Loucy (cell line): ENCODE data around the gene TJP2.

Source experiments
- H2AFZ ChIP-seq: fragments of 200-600 bp; sonication (generic); 2 replicates; pipeline ENCODE4 v1.6.0; 2016; ENCODE audit warnings: antibody characterized with exemption, mild to moderate bottlenecking, low read length, moderate library complexity
- H3F3A ChIP-seq: fragments of 200-600 bp; 2 replicates; pipeline ENCODE4 v1.6.0; 2016; ENCODE audit warnings: antibody characterized with exemption, low read depth, mild to moderate bottlenecking
- H3K27me3 ChIP-seq: fragments of 200-600 bp; sonication (generic); 2 replicates; pipeline ENCODE4 v1.6.1; 2014; ENCODE audit warnings: low read length, mild to moderate bottlenecking; ENCODE audit not compliant: insufficient read depth, poor library complexity, severe bottlenecking
- H3K36me3 ChIP-seq: fragments of 200-600 bp; sonication (generic); 2 replicates; pipeline ENCODE4 v1.6.1; 2016; ENCODE audit warnings: low read length; ENCODE audit not compliant: insufficient read depth
- H3K4me1 ChIP-seq: fragments of 200-600 bp; sonication (generic); 2 replicates; pipeline ENCODE4 v1.5.1; 2014; ENCODE audit warnings: low read length, mild to moderate bottlenecking; ENCODE audit not compliant: insufficient read depth, poor library complexity, severe bottlenecking
- H3K4me2 ChIP-seq: fragments of 200-600 bp; sonication (generic); 2 replicates; pipeline ENCODE4 v1.6.0; 2014; ENCODE audit warnings: antibody characterized with exemption, low read length, low read depth, mild to moderate bottlenecking; ENCODE audit not compliant: poor library complexity, severe bottlenecking
- H3K4me3 ChIP-seq: fragments of 200-600 bp; sonication (generic); 2 replicates; pipeline ENCODE4 v1.5.1; 2014; ENCODE audit warnings: low read length, mild to moderate bottlenecking, mixed read lengths; ENCODE audit not compliant: poor library complexity, severe bottlenecking
- H3K79me2 ChIP-seq: fragments of 200-600 bp; sonication (generic); 2 replicates; pipeline ENCODE4 v1.6.1; 2014; ENCODE audit warnings: low read length; ENCODE audit not compliant: insufficient read depth
- H3K9ac ChIP-seq: fragments of 200-600 bp; sonication (generic); 2 replicates; pipeline ENCODE4 v1.6.0; 2014; ENCODE audit warnings: mild to moderate bottlenecking, low read depth, low read length, moderate library complexity; ENCODE audit not compliant: poor library complexity, severe bottlenecking
- H3K9me2 ChIP-seq: fragments of 200-600 bp; sonication (generic); replicated peaks from 2 replicates; pipeline ENCODE4 v1.6.1; 2016; ENCODE audit warnings: low read depth, low read length, mixed read lengths
- H3K9me3 ChIP-seq: fragments of 200-600 bp; sonication (generic); 2 replicates; pipeline ENCODE4 v1.6.1; 2014; ENCODE audit warnings: mild to moderate bottlenecking, antibody characterized with exemption, low read length, low read depth; ENCODE audit not compliant: insufficient read depth
- H4K20me1 ChIP-seq: fragments of 200-600 bp; sonication (generic); 2 replicates; pipeline ENCODE4 v1.6.0; 2014; ENCODE audit warnings: antibody characterized with exemption, low read length, mild to moderate bottlenecking; ENCODE audit not compliant: insufficient read depth, poor library complexity, severe bottlenecking
- EZH2phosphoT487 ChIP-seq: fragments of 200-600 bp; IDR thresholded peaks from 2 replicates; pipeline ENCODE4 v1.6.1; 2018; ENCODE audit warnings: antibody characterized with exemption, mild to moderate bottlenecking, moderate library complexity, borderline replicate concordance
- TF ChIP-seq, protein P1 (sequence below): fragments of 200-600 bp; sonication (generic); conservative IDR thresholded peaks from 2 replicates; pipeline ENCODE4 v1.5.1; 2014; ENCODE audit warnings: mild to moderate bottlenecking, antibody characterized with exemption, low read length

The TJP2 gene

GRCh38 chr9:69175486-69175885, 1.4 kb downstream of the TJP2 start:
- Histone ChIP-seq H3K4me3 (peak overlapping the region; percentile 83), H2AFZ (no peak overlapping the region), H3K9me3 (no peaks in the 10 kb centered on the region), H3K4me1 (peaks cover 69% of the 10 kb centered on the region), H3K4me2 (peak overlapping the region; percentile 86), H3K9me2 (no peaks in the 10 kb centered on the region), H3F3A (peaks cover 12% of the 10 kb centered on the region; the same call in 1 of the 2 replicates), H4K20me1 (peaks cover 45% of the 10 kb centered on the region), H3K9ac (peak overlapping the region; percentile 78), H3K79me2 (peaks cover 66% of the 10 kb centered on the region), H3K36me3 (no peaks in the 10 kb centered on the region), H3K27me3 (no peaks in the 10 kb centered on the region)
- TF ChIP-seq, protein P1, sequence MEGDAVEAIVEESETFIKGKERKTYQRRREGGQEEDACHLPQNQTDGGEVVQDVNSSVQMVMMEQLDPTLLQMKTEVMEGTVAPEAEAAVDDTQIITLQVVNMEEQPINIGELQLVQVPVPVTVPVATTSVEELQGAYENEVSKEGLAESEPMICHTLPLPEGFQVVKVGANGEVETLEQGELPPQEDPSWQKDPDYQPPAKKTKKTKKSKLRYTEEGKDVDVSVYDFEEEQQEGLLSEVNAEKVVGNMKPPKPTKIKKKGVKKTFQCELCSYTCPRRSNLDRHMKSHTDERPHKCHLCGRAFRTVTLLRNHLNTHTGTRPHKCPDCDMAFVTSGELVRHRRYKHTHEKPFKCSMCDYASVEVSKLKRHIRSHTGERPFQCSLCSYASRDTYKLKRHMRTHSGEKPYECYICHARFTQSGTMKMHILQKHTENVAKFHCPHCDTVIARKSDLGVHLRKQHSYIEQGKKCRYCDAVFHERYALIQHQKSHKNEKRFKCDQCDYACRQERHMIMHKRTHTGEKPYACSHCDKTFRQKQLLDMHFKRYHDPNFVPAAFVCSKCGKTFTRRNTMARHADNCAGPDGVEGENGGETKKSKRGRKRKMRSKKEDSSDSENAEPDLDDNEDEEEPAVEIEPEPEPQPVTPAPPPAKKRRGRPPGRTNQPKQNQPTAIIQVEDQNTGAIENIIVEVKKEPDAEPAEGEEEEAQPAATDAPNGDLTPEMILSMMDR = no peak
- no peak for TF ChIP-seq EZH2phosphoT487

- Histone ChIP-seq H2AFZ (no peak overlapping the region), H3F3A (peaks cover 8% of the 10 kb centered on the region; the same call in 1 of the 2 replicates), H3K36me3 (no peaks in the 10 kb centered on the region), H3K9me3 (no peaks in the 10 kb centered on the region), H3K4me2 (peak overlapping the region; percentile 86), H3K27me3 (no peaks in the 10 kb centered on the region), H3K79me2 (peaks cover 75% of the 10 kb centered on the region), H4K20me1 (peaks cover 46% of the 10 kb centered on the region), H3K9ac (peak overlapping the region; percentile 78), H3K9me2 (no peaks in the 10 kb centered on the region), H3K4me1 (peaks cover 78% of the 10 kb centered on the region), H3K4me3 (peak overlapping the region; percentile 83)
- TF ChIP-seq EZH2phosphoT487 = no peak
- TF ChIP-seq, protein P1 = no peak
Measured at GRCh38 chr9:69176471-69177171, 2.5 kb downstream of the TJP2 start.

- Histone ChIP-seq H2AFZ (no peak overlapping the region), H3K4me3 (peak overlapping the region; percentile 64), H4K20me1 (peaks cover 46% of the 10 kb centered on the region), H3K9me3 (no peaks in the 10 kb centered on the region), H3K36me3 (peaks cover 6% of the 10 kb centered on the region; the same call in 1 of the 2 replicates), H3K9ac (peak overlapping the region; percentile 47), H3K79me2 (peaks cover 90% of the 10 kb centered on the region), H3K9me2 (no peaks in the 10 kb centered on the region), H3K4me2 (peak overlapping the region; percentile 86), H3F3A (peaks cover 8% of the 10 kb centered on the region; the same call in 1 of the 2 replicates), H3K27me3 (no peaks in the 10 kb centered on the region), H3K4me1 (peaks cover 78% of the 10 kb centered on the region)
- TF ChIP-seq, protein P1 = no peak
- no peak for TF ChIP-seq EZH2phosphoT487
Measured at GRCh38 chr9:69178583-69179011, 4.5 kb downstream of the TJP2 start.
